Measurements from ENCODE around the gene KRTAP4-9. TPM values are rescaled to one million over a fixed set of nuclear protein-coding genes. Genes with fewer than 3 reads are reported as not detected.
"Not testable (repeated sequence)": the region's sequence is repeated elsewhere in the genome, so short reads cannot be mapped to it uniquely, and the experiment has no call there.

KRTAP4-9 gene
- not detected for polyA plus RNA-seq (ENCODE audit: insufficient read length in 4 of 4)

- DNase-seq (ENCODE audit: low read depth in 4 of 4, low spot score in 2 of 4) = not testable (repeated sequence)
Measured at GRCh38 chr17:41105347-41105746, at the start of gene KRTAP4-9. Gene KRTAP4-9, plus strand, starts transcription at chr17:41105389. Its CDS starts 0 bp downstream, at chr17:41105389.

DNA sequence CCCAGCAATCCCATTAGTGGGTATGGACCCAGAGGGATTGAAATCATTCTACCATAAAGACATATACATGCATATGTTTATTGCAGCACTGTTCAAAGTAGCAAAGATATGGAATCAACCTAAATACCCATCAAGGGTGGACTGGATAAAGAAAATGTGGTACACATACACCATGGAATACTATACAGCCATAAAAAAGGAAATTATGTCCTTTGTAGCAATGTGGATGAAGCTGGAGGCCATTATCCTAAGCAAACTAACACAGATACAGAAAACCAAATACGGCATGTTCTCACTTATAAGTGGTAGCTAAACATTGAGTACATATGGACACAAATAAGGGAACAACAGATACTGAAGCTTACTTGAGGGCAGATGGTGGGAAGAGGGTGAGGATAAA, 47.6 kb upstream of the KRTAP4-9 start:
- no peak for DNase-seq (ENCODE audit: low read depth in 4 of 4, low spot score in 2 of 4)

DNA sequence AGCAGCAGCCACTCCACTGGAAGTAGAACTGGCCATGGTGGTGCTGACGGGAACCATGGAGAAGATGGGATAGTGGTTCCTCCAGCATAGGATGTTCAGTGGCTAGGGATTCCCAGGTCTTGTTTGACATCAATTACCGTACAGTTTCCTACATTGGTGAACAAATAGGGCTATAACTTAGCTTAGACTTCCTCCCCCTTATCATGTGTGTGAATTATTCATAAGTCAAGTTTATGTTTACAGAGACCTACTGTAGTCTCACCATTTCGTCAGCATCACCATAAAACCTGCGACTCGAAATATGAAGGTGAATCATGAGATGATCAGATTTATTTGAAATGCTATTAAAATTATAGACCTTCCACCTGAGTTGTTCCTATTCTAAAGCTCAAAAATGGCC, 46.4 kb upstream of the KRTAP4-9 start:
- no peak for DNase-seq (ENCODE audit: low read depth in 4 of 4, low spot score in 2 of 4)

- DNase-seq (ENCODE audit: low read depth in 4 of 4, low spot score in 2 of 4) = not testable (repeated sequence)
Measured at GRCh38 chr17:41059276-41060051, 45.7 kb upstream of the KRTAP4-9 start.

- no peak for DNase-seq (ENCODE audit: low read depth in 4 of 4, low spot score in 2 of 4)
Measured at GRCh38 chr17:41060052-41060604, 45.1 kb upstream of the KRTAP4-9 start, which contains the start of gene KRTAP2-3. Gene KRTAP2-3, minus strand, starts transcription at chr17:41060114. Its CDS starts 64 bp downstream, at chr17:41060050.

DNA sequence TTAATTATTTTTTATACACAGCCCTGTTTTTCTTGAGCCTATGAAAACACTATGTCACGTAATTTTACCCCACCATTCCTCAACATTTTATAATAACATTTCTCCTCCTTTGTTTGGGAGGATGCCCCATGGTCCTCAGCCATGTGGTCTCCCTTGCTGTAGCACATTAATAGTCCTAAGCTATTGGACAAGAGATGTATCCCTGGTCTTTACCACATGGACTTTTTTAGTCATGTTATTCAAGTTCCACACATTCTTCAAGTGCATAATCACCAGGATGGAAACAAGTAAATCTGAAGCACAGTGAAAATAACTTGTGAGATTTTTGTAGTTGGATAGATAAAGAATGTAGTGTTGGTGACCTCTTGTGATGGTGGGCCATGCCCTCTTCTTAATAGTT, 43.2 kb upstream of the KRTAP4-9 start:
- no peak for DNase-seq (ENCODE audit: low read depth in 4 of 4, low spot score in 2 of 4)

DNA sequence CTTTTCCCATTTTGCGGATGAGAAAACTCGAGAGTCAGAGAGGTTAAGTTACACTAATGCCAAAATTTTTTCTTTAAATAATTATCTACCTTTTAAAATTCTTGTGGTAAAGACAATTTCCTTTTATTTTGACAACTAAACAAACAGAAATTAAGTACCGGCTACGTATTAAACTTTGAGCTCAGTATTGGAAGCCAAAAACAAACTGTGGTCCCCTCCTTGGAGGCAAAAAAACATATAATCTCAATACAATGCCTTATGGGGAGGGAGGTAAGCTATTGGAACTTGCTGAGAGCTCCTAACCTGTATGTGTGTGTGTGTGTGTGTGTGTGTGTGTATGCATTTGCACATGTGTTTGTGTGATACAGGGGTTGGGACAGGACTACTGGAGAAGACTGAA, 41.7 kb upstream of the KRTAP4-9 start:
- no peak for DNase-seq (ENCODE audit: low read depth in 4 of 4, low spot score in 2 of 4)

DNA sequence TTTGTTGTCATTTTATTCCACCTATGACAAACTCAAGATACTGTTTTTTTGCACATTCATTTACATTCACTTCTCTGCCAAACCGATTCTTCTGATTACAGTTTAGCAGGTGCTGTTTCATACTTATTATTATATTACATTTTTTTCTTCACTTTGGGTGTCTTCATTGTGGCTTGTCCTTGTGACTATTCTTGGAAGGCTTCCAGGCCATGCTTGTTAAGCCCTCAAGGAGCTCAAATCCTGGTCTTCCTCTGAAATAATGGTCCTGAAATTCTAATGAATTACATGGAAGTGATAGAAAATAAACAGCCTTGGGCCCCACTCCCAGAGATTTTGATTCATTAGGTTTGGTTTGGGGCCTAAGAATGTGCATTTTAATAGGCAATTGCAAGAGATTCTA, 40.9 kb upstream of the KRTAP4-9 start:
- no peak for DNase-seq (ENCODE audit: low read depth in 4 of 4, low spot score in 2 of 4)

DNA sequence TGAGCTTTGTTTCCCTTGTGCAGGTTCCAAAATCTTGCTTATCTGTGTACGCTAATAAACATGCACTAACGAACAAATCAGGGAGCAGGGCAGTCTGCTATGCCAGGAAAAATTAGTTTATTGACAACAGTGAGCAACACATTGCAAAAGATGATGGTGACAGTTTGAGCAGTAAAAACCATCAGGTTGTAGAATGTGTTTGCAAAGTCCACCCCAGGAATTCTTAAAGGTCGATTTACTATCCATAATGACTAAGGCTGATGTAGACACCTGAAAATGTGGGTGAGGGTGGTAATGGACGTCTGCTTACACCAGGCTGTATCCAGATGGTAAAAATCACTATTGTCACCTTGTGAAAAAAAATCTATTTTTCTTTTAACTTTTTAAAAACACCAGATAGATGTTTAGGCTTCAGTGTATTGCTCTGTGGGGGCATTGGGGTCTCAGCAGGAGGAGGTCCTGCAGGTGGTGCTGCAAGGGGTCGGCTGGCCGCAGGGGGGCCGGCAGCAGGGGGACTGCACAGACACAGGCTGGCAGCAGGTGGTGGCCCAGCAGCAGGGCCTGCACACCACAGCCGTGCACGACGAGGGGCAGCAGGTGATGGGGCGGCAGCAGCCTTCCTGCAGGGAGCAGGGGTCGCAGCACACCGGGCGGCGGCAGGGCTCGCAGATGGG, 40.0 kb upstream of the KRTAP4-9 start:
- not testable (repeated sequence) for DNase-seq (ENCODE audit: low read depth in 4 of 4, low spot score in 2 of 4)

DNA sequence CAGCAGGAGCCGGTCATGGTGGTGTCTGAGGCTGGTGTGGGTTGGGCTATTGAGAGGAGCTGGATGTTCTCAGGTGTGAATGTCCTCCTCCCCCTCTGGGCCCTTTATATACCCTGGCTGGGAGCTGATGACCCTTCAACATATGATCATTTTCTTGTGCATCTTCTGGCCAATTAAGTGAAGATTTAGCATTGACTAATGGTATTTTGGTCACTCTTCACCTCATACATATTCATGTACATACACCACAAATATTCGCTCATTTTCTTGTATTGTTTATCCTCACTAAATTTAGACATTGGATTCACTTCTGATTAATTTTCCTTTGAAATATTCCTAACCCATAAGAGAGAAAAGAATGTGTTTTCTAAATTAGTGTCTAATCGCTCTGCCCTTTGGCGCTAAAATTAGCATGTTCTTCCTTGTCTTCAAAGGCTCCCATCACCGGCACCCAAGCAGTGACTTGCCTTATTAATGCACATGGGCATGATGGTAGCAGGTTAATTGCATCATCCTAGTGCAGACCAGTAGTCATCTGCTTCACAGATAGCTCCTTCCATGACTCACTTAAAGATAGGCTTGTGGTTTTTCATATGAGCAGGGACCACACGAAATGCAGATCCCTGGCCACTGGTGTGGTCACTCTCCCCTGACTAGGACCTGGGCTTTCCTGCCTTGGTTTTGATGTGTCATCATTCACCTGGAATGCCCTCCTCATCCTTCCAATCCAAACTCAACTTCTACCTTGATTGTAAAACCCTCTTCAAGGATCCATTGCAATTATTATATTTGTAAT, 39.2 kb upstream of the KRTAP4-9 start, which contains the start of gene KRTAP2-4:
Gene KRTAP2-4 (minus strand): TSS at position 51 of the 796 bp plus-strand sequence. CDS start 34 bp downstream, at position 17.
- DNase-seq (ENCODE audit: low read depth in 4 of 4, low spot score in 2 of 4) = no peak

DNA sequence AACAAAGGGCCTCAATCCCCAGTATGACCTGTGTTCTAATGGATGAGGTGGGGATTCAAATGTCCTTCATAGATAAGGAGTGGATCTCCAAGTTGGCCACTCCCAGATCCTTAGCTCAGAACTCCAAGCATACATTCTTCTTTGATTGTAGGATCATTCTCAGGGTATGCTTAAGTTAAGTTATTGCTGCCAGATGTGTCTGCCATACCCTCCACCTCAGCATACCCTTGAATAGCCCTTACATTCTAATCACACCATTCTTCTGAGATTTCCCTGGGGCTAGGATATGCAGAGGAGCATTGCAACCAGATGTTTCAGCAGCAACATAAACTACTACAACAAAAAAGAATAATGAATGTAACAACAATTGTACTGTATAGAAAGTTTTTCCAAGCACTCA, 37.9 kb upstream of the KRTAP4-9 start:
- DNase-seq (ENCODE audit: low read depth in 4 of 4, low spot score in 2 of 4) = no peak

DNA sequence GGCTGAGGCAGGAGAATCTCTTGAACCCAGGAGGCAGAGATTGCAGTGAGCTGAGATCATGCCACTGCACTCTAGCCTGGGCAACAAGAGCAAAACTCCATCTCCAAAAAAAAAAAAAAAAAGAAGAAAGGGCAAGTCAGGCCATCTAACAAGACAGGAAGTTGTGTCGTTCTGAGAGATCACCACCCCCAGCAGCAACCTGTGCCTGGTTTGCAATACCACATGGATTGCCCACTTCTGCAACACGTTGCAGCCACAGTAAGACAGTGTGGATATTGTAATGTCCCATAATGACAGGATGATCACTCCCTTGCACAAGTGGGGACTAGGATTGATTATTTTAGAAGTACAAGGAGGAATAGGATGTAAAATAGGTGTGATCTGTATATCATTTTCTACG, 36.2 kb upstream of the KRTAP4-9 start:
- DNase-seq (ENCODE audit: low read depth in 4 of 4, low spot score in 2 of 4) = no peak

GRCh38 chr17:41071606-41072360, 33.4 kb upstream of the KRTAP4-9 start:
- DNase-seq (ENCODE audit: low read depth in 4 of 4, low spot score in 2 of 4) = no peak

GRCh38 chr17:41073676-41074075, 31.5 kb upstream of the KRTAP4-9 start:
- no peak for DNase-seq (ENCODE audit: low read depth in 4 of 4, low spot score in 2 of 4)

DNA sequence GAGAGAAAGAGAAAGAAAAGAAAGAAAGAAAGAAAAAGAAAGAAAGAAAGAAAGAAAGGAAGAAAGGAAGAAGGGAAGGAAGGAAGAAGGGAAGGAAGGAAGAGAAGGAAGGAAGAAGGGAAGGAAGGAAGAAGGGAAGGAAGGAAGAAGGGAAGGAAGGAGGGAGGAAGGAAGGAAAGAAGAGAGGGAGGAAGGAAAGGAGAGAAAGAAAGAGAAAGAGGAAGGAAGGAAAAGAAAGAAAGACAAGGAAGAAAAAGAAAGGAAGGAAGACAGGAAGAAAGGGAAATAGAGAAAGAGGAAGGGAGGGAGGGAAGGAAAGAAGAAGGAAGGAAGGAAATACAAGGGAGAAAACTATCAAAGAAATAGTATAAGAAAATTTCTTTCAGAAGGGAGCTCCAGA, 28.4 kb upstream of the KRTAP4-9 start:
- DNase-seq (ENCODE audit: low read depth in 4 of 4, low spot score in 2 of 4) = no peak

DNA sequence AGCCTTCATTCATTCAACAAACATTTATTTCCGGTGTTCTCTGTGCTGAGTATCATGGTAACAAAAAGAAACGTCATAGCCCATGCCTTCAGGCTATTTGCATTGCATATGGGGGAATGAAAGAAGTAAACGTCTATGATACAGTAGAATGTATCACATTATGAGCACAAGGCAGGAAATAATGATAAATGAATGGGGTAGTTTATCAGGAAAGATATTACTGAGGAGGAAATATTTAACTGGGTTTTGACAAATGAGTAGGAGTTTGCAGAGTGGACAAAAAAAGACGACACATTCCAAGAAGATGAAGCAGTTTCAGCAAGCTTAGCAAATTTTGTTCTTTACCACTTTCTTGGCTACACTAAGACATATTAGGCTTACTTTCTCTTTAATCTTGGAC, 22.6 kb upstream of the KRTAP4-9 start:
- no peak for DNase-seq (ENCODE audit: low read depth in 4 of 4, low spot score in 2 of 4)

DNA sequence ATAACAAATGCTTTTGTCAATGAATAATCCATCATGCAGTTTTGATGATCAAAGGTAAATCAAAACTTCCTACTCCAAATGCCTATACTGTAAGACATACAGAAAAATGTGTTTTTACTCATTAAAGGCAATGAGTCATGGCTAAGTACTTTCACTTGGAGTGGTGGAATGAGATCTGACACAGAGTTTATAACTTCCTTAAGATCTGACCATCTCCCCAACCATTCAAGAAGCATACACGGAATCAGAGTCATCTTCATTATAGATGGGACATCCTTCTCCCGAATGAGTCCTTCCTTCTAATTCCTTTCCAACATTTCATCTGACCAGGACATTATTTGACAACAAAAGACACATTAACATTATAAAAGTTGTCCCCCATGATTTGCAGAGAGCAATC, 21.8 kb upstream of the KRTAP4-9 start:
- DNase-seq (ENCODE audit: low read depth in 4 of 4, low spot score in 2 of 4) = not testable (repeated sequence)

GRCh38 chr17:41084100-41084856, 20.9 kb upstream of the KRTAP4-9 start, which contains the start of gene KRTAP4-7:
Gene KRTAP4-7, plus strand, starts transcription at chr17:41084150. Its CDS starts 57 bp downstream, at chr17:41084207.
- not testable (repeated sequence) for DNase-seq (ENCODE audit: low read depth in 4 of 4, low spot score in 2 of 4)

DNA sequence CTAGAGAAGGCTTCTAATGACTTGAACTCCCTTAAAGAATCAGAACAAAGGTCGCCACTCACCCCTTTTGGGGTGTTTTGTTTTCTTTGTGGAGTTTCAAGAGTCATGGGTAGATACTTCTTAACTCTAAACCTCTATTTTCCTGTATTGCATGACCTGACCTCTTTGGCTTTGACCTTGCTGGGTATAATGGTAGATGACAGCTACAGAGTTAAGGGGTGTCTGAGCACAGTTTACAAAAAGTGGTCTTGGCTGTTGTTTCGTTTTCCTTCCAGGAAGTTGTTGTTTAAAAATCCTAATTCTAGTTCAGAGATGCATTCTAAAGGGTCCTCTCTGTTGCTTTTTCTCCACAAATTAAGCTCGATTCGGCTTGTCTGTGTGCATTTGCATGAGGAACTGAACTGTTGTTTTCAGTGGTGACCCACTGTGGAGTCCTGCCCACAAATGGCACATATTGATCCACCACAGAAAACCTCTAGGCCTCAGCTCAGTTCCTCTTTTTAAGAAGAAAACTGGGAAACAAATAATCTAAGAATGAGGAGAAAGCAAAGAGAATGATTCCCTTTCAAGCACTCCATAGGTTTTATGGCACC, 16.3 kb upstream of the KRTAP4-9 start:
- not testable (repeated sequence) for DNase-seq (ENCODE audit: low read depth in 4 of 4, low spot score in 2 of 4)
